GM19328 (cell line): ENCODE results near the gene COL7A1.

ENCODE experiments used
- ATAC-seq: cut with Tn5 transposase; IDR thresholded peaks from one replicate; pipeline ENCODE4 v1.9.1; 2021; ENCODE audit warnings: mild to moderate bottlenecking, moderate library complexity; ENCODE audit not compliant: unreplicated experiment

Gene COL7A1

DNA sequence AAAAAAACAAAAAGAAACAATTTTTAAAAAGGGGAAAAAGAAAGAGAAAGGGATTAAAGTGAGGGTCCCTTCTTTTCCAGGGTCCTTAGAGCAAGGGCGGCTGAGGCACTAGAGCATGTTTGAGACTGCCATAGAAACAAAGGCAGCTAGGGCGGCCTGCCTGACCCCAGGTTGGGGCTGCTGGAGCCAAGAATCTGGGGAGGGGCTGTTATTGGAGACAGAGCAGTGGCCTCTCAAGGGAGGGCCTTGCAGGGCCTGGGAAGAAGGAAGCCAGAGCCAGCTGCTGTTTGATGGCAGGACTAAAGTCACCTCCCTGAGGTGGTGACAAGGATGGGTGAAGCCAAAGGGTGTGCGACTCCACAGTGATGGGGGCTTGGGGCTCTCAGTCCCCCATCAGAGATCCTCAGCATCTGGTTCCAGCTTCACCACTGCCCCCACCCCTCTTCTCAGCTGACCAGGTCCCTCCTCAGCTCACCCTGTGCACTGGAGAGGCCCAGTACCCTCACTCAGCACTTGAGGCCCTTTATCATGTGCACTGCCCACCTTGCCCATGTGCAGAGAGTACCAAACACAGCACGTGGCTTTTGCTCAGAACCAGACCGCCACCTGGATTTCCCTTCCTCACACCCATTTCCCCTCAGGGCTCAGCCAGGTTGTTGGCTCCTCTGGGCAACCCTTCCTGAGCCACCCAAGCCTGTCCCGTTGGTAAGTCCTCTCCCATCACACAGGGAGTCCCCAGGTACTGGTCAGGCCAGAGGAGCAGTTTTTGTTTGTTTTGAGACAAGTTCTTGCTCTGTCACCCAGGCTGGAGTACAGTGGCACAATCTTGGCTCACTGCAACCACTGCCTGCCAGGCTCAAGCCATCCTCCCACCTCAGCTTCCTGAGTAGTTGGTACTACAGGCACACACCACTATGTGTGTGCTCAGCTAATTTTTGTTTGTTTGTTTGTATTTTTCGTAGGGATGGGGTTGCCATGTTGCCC, 24.7 kb upstream of the COL7A1 start:
- no peak for ATAC-seq

DNA sequence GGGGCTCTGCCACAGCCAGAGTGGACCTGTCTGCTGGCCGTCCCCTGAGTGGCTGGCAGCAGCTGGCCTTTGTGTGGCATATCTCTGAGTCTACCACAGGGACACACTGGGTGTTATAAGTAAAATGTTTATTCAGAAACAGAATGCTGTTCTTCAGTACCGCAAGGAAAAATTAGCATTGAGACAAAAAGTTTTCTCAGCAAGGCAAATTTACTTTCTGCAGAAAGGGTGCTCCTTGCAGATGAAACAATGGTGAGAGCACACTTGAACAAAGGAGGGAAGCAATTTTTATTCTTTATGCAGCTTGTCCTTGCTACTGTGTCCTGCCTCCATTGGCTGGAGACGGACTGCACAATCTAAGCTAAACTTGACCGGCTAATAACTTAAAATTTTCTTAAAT, 22.4 kb upstream of the COL7A1 start:
- ATAC-seq, result no peak

DNA sequence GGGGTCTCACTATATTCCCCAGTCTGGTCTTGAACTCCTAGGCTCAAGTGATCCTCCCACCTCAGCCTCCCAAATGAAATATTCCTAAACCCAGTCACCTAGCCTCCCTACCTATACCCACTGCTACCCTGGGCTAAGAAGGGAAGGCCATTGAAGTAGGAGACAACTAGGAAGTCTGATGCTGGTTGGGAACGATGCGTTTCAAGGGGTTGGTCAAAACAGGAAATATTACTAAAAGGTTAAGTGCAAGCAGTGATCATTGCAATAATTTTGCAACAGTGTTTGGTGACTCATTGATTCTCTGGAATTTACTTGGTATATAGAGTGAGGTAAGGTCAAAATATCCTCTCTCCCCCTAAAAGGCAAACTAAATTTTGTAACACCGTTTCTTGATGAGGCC, 18.9 kb upstream of the COL7A1 start:
- ATAC-seq, result no peak

DNA sequence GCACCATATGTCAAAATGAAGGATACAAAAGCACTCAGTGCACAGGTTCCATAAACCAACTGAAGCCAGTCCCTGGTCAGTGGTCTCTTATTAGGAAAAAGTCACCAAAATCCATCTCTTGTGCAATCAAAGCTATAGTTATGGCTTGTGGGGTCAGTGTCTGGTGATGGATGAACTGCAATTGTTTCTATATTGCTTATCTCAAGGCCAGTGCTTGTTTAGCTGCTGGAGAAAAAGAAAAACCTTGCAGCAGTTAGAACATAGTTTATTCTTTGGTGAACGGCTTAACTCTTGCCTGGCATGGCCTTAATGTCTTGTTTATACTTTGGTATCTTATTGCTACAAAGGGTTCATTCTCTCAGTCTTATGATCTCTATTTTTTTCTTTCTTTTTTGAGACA, 17.2 kb upstream of the COL7A1 start:
- no peak for ATAC-seq

DNA sequence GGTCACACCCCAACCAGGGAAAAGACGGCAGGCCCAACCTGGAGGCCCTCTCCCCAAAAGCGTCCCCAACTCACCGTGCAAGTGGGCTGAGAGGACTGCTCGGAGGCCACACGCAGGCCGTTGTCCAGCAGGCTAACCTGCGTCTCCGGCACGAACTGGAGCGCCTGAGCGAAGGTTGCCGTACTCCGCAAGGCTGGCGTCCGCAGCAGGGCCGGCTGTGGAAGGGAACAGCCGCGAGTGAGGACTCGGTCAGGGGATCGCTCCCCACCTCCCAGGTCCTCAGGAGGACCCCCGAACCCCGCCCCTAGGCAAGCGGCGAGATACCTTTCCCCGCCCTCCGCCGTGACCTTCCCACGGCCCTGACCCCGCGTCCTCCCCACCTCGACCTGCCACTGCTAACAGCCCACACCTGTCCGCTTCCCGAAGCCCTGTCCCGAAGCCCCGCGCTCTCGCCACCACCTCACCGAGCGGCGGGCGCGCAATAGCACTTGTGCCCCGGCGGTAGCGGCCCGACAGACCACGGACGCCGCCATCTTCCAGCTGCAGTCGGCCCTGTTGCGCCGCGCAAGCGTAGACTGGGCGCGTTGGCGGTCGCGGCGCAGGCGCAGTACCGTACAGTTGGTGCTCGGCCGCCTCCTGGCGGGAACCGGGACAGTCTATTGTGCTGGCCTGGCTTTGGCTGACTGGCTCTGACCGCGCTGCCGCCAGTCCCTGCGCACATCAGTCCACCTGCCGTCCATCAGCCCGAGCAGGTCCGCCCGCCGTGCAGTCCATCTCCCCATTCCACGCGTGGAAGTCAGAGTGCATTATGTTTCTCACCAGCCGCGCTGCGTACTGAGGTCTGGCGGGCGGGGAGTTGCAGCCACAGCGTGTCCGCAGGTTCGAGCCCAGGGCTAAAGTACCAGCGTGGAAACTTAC, 14.2 kb upstream of the COL7A1 start, which contains the start of gene UQCRC1:
Gene UQCRC1, minus strand, starts transcription at position 559 of the 918 bp plus-strand sequence. Its CDS starts 26 bp downstream, at position 533.
- peak; percentile 96 for ATAC-seq

DNA sequence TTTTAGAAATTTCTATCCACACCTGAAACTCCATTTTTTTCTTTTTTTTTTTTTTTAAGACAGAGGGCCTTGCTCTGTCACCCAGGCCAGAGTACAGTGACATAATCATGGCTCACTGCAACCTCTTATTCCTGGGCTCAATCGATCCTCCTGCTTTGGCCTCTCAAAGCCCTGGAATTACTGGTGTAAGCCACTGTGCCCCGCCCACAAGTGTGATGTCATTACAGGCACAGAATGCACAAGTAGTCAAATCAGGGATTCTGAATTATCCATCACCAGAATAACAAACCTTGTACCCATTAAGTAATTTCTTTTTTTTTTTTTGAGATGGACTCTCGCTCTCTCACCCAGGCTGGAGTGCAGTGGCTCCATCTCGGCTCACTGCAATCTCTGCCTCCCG, 12.4 kb upstream of the COL7A1 start:
- no peak for ATAC-seq

DNA sequence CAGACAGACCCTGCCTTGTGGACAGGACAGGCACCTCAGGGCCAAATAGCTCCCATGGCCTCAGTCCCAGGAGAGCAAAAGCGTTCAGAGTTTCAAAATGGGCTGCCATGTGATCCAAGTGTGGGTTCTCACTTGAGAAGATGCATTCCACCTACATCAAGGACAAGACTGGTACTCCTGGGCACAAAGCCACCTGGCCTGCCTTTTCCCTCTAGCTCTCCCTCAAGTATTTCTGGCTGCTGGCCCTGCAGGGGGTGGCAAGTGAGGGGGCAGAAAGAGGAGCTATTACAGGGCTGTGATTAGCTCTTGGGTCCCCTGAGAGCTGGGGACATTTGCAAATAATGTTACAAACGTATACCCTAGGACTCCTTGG, 6.5 kb upstream of the COL7A1 start:
- no peak for ATAC-seq

DNA sequence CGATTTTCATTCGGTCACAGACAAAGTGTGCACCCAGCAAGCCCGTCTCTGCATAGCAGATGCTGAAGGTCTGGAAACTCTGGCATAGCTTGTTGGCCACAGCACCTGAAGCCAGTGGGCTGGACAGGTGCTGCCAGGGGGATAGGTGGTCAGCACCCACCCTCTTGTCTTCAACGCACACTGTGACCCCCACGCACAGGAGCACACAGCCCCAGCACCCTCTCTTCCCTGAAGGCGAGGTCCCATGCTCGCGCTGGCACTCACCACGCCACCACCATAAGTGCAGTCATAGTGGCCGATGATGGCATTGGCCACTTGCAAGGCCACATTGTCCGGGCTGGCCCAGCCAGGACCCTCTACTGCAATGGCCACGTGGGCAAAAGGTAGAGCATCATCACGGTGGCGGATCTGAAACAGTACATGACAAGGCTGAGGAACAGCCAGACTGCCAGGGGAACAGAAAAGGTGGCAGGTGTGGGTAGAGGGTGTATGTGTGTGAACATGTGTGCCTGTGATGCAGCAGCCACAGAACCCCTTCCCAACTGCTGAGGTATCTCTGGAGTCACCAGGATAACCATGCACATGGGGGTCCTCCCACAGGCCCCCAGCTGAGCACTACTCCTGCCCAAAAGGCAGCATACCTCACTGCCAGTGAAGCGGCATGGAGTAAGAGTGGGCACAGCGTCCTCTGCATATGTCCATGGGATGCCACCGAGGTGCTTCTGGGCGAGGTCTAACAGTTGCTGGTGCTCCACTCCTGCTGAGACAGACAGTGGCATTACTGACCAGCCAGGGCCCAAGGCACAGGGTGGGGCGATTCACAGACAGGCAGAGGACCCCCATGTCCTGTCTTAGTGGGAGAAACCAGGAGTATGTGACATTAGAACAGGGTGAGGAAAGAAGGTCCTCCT, 5.8 kb upstream of the COL7A1 start:
- no peak for ATAC-seq

DNA sequence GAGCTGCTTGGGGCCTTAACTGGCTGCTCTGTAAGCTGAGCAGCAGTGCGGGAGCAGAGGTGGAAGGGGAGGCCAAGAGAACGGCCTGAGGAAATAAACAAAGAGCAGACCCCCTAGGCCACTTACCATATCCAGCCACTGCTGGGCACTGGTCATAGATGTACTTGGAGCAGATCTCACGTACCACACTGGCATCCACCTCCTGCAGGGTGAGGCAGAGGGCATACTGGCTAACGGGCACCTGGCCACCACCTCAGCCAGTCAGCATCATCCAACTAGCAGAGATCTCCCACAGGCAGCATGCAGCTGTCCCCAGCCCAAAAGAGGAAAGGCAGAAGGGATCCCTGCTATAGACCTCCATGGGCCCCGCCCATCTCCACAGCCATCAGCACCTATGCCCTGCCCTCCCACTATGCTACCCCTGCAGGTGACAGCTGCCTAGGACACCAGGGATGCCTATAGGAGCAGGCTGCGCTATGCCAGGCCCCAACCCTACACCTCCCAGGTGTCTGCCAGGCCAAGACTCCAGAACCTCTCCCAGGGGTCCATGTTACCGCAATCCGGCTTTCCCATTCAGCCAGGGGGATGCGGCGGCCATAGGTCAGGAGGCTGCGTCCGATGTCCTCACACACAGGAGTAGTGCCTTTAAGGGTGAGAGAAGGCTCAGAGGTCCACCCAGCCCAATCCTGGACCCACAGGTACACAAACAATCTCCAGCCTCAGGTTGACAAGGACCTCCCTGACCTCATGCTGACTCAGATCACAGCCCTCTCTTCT, 4.6 kb upstream of the COL7A1 start:
- no peak for ATAC-seq

DNA sequence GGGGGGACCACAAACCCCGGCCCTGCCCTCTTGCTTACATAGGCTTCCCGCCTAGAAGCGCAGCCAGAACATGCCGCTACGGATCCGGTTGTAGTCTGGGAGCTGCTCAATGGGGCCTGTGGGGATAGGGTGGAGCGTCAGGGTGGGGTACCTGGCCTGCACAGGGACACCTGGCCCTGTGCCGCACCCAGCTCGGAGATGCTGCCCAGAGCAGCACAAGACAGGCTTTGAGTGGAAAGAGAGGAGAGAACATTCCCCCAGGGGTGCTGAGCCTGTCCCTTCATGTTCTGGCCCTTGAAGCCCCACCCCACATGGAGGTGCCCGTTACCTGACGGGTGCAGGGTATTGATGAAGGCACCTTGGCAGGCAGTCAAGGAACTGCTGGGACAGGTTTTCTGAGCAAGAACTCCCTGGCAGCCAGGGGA, 4.0 kb upstream of the COL7A1 start:
- ATAC-seq, result no peak

DNA sequence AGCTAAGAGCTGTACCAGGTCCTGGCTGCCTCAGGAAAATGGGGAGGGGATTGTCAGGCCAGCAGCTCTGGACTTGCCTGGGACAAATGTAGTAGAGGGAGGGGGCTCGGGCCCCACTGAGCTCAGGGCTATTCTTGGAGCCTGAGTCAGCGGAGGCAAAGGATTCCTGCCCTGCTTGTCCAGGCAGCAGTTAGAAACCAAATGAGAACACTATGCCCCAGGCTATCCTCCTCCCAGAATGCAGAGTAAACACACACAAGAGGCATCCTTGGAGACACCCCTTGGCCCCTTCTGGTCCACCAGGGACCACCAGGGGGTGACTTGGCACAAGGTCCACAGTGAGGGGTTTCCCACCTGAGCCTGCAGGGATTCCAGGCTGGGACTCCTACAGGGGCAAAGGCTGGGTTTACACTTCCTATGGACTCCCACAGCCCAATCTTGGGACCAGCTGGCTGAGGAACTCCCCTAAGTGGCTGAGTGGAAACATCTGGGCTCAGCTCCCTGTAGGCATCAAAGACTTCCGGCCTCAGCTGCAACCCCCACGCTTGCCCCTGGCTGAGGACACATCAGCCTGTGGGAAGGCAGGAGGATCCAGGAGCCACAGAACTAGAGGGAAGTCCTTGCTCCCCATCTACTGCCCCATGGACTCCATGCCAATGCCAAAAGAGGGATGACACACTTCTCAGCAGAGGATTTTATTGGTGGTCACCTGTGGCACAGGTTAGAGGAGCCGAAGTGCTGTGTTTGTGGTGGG, 3.4 kb upstream of the COL7A1 start:
- no peak for ATAC-seq

DNA sequence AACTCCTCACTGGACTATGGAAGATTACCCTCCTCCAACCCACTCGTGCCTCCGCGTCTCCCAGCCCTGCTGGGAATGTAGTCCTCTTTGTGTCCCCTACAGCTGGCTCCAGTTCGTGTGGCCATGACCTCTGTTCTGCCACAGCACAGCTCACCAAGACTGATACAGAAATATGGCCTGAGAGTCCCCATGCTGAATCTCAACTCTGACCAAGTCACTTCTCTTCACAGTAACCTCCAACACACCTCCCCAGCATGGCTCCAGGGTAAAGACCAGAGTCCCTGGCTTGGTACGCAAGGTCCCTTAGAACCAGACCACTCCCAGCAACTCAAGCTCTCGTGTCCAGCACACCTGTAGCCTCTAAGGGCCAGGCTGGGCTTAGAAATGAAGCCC, 2.3 kb upstream of the COL7A1 start:
- ATAC-seq, result no peak

DNA sequence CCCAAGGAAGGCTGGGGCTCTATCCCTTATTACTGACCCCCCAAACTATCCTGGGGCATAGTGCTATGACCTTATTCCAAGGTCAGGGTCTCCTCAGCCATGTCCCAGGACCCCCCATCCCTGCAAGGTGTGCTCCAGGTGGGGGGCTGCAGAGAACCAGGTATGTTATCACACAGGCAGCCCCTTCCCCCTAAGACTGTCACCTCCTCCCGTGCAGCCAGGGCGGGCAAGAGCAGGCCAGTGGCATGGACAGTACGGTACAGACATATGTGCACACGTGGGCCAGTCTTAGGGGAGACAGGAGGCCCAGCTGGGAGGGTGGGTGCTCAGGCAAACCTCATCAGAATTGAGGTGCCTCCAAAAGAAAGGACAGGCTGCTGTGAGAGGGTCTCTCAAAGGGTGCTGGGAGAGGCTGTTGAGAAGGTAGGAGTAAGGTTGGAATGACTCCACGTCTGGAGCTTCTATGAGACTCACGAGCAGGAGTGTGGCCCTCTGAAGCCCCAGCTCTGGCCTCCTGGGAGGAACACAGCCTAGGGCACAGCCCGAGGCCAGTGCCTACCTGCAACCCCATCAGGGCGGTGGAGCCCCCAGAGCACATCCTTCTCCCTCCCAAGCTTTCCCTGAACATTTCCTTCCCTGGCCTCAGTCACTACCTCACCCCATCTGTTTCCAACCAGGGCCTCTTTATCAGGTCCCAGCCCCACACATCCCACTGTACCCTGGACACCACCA, 1.7 kb upstream of the COL7A1 start:
- no peak for ATAC-seq

DNA sequence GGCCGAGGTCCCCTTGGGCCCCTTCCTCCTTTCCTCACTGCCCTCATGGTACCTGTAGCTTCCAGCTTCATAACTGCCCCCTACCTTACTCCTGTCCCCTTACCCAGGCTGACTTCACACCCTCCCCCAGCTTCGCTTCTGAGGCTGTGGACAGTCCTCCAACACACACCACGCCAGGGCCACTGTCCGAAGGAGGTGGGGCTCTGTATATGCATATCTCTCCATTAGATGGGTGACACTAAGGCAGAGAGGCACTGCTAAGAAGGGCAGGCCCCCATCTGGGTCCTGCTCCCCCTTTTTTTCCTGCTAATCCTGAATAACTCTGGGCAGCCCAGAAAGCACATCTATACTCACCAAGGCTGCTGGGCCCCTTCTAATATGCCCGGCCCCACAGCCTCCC, 1.0 kb upstream of the COL7A1 start:
- no peak for ATAC-seq

DNA sequence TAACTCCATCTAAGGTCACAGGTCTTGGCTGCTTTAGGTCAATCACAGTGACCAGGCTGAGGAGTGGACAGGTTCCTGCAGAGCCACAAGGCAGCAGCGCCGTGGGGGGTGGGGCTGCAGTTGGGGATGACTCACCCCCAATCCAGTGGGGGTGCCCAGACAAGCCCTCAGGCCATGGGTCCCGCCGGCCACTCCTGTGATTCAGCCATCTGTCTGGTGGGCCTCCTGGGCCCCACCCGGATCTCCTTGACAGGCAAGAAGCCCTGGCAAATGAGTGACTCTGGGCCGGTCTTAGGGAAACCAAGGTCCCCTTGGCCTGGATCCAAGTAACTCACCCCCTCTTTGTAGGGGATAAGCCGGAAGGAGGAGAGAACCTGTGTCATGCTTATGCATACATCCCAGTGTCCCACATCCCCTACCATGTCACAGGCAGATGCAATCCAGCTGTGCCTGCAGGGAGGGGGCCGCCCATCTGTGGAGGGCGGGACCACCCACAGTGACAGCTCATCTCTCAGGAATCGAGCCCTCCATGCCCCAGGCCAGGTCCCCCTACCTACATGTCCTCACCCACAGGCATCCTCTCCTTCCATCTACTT, 495 bp upstream of the COL7A1 start:
- no peak for ATAC-seq

DNA sequence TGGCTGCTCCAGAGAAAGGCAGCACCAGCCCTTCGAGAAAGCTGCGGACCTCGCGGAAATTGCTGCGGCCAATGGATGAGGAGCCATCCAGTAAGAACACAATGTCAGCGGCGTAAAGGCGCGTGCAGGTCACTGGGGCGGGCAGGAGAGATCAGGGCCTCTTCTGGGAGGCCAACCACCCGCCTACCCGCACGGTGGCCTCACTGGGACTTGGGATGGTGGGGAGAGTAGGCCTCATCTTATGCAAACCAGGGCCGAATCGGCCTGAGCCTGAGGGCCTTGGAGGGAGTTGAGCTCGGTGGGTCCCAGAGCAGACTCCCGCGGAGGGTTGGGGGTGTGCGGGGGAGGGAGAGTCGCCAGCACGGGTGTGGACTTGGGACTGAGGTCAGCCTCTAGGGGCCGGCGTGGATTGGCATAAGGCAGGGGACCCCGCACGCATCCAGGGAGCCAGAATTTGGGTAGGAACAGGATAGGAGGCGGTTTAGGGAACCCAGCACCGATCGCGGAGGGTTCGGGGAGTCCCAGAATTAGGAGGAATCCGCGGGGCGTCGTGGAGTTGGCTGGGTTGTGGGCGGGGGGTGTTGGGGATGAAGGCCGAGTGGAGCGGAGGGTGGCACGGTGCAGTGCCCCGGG, 596 bp downstream of the COL7A1 start:
- ATAC-seq, result no peak

DNA sequence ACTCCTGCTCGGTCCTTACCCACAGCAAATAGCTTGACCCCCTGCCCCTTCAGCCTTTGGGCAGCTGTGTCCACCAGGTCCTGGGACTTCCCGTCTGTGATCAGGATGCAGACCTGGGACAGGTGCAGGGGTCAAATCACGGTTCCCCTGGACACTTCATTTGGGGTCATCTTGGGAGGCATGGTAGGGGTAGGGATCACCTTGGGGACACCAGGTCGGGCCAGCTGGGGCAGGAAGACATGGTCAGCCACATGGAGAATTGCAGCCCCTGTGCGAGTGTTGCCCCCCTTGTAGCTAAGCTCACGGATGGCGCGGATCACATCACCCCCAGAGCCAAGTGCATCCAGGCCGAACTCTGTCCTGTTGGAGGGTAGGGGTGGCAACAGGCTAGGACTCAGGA, 1.8 kb downstream of the COL7A1 start:
- ATAC-seq, result no peak
